ENCODE data around the gene CSF1. TPM values are rescaled to one million over a fixed set of nuclear protein-coding genes. Genes with fewer than 3 reads are reported as not detected.

CSF1 gene
- total RNA-seq, 4 donors from 2014 or later = 33.5 to 127 (median 62.3) TPM

GRCh38 chr1:109887884-109888283 lies 22.8 kb upstream of the CSF1 start:
- Histone ChIP-seq H3K9me3 (no peaks in the 10 kb centered on the region), H3K27me3 (no peaks in the 10 kb centered on the region), H3K4me3 (replicated peaks in 1 of 3) (no peak overlapping the region), H3K4me1 (peaks cover 8 to 36% of the 10 kb centered on the region in 2 donors), H3K27ac (no peak overlapping the region), H3K36me3 (no peaks in the 10 kb centered on the region)
- DNase-seq = no peak
- intact Hi-C loops (cut with DNase I) = no loop called here
- TF ChIP-seq CTCF (IDR thresholded peaks at IDR 0.05) (no peak), POLR2A (IDR thresholded peaks at IDR 0.05) (no peak)
- 86% methylated on average over 10 of the region's 10 CpGs for WGBS, 2 donors

DNA sequence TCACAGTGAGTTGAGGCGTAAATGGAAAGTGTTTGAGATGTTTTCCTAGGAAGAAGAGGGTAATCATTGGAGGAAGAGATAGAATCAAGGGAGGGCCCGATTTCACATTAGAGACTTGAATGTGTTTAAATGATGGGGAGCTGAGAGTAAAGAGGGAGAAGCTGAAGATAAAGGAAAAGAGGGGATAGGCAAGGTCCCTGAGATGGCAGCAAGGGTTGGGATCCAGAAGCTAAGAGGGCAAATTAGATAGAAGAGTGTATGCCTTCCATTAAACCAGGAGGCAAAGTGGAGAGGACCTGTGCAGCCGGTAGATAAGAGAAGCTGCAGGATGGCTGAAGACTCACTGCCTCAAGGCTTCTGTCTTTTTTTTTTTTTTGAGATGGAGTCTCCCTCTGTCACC lies 21.6 kb upstream of the CSF1 start:
- Histone ChIP-seq H3K27me3 (no peaks in the 10 kb centered on the region), H3K4me1 (peaks cover 5 to 24% of the 10 kb centered on the region in 2 donors), H3K36me3 (no peaks in the 10 kb centered on the region), H3K4me3 (replicated peaks in 1 of 3) (no peak overlapping the region), H3K27ac (no peak overlapping the region), H3K9me3 (no peaks in the 10 kb centered on the region)
- no peak for TF ChIP-seq POLR2A (IDR thresholded peaks at IDR 0.05)
- TF ChIP-seq CTCF (IDR thresholded peaks at IDR 0.05) = no peak
- intact Hi-C loops (cut with DNase I) = no loop called here
- WGBS, 2 donors = 86 to 93% methylated on average over 3 of the region's 3 CpGs
- no peak for DNase-seq

- Histone ChIP-seq H3K9me3 (no peaks in the 10 kb centered on the region), H3K4me3 (replicated peaks in 1 of 3) (no peak overlapping the region), H3K4me1 (peaks cover 4 to 18% of the 10 kb centered on the region in 2 donors), H3K27me3 (no peaks in the 10 kb centered on the region), H3K27ac (no peak overlapping the region), H3K36me3 (no peaks in the 10 kb centered on the region)
- WGBS, 2 donors = 84 to 97% methylated on average over 5 of the region's 5 CpGs
- intact Hi-C loops (cut with DNase I) = no loop called here
- DNase-seq = no peak
- TF ChIP-seq CTCF (IDR thresholded peaks at IDR 0.05) (no peak), POLR2A (IDR thresholded peaks at IDR 0.05) (no peak)
Observed at GRCh38 chr1:109890115-109890953, 20.3 kb upstream of the CSF1 start.

DNA sequence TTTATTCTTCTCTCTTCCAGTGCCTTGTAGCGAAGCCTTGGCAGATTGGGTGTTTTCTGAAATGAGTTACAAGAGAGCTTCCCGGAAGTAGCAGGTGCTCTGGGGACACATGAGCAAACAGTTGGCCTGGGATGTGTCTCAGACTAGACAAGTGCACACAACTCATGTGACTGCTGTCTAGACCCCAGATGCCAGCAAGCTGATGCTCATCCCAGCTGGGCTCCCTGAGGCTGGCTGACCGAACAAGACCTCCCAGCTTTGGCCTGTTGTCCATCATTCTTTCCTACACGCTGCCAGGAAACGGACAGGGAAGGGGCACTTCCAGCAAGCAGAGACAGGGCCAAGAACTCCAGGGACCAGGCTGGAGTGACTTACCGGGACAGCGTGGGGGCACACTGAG lies 18.7 kb upstream of the CSF1 start:
- DNase-seq = no peak
- no peak for TF ChIP-seq POLR2A (IDR thresholded peaks at IDR 0.05)
- no peak for TF ChIP-seq CTCF (IDR thresholded peaks at IDR 0.05)
- H3K27me3 ChIP-seq = no peaks in the 10 kb centered on the region
- no peaks in the 10 kb centered on the region for H3K9me3 ChIP-seq
- 75 to 86% methylated on average over 5 to 7 of the region's 7 CpGs for WGBS, 2 donors
- intact Hi-C loops (cut with DNase I) = no loop called here
- H3K4me1 ChIP-seq = peaks cover 0 to 21% of the 10 kb centered on the region in 2 donors
- H3K27ac ChIP-seq = no peak overlapping the region
- no peak overlapping the region for H3K4me3 ChIP-seq (replicated peaks in 1 of 3)
- no peaks in the 10 kb centered on the region for H3K36me3 ChIP-seq

GRCh38 chr1:109892561-109893368 lies 17.9 kb upstream of the CSF1 start:
- intact Hi-C loops (cut with DNase I) = no loop called here
- 65 to 78% methylated on average over 10 of the region's 10 CpGs for WGBS, 2 donors
- DNase-seq = peak; percentile 28 to 32
- Histone ChIP-seq H3K27me3 (no peaks in the 10 kb centered on the region), H3K36me3 (no peaks in the 10 kb centered on the region), H3K27ac (no peak overlapping the region), H3K4me1 (peaks cover 0 to 21% of the 10 kb centered on the region in 2 donors), H3K4me3 (replicated peaks in 1 of 3) (no peak overlapping the region), H3K9me3 (no peaks in the 10 kb centered on the region)
- TF ChIP-seq CTCF (IDR thresholded peaks at IDR 0.05) (no peak), POLR2A (IDR thresholded peaks at IDR 0.05) (no peak)

Data from thyroid gland (tissue), 4 donors.